Neural progenitor cell (in vitro differentiated cells): ENCODE measurements around the gene CST3. TPM values are rescaled to one million over a fixed set of nuclear protein-coding genes. Genes with fewer than 3 reads are reported as not detected.
"Not testable (repeated sequence)": the region's sequence is repeated elsewhere in the genome, so short reads cannot be mapped to it uniquely, and the experiment has no call there.

Source experiments
- DNase-seq: peaks from one replicate; pipeline ENCODE4 v3.0.0-alpha.2; 2016; ENCODE audit warnings: low spot score
- H2AFZ ChIP-seq: fragments of 200-600 bp; sonication (generic); replicated peaks from 2 replicates; pipeline ENCODE4 v1.6.1; 2016; ENCODE audit warnings: antibody characterized with exemption
- H3F3A ChIP-seq: fragments of 200-600 bp; sonication (generic); 2 replicates; pipeline ENCODE4 v1.6.1; 2016; ENCODE audit warnings: antibody characterized with exemption, low read depth
- H3K27ac ChIP-seq: fragments of 200-600 bp; sonication (generic); 2 replicates; pipeline ENCODE4 v1.5.1; 2016; ENCODE audit warnings: mild to moderate bottlenecking
- H3K27me3 ChIP-seq: fragments of 200-600 bp; sonication (generic); 2 replicates; pipeline ENCODE4 v1.6.1; 2016; ENCODE audit warnings: mild to moderate bottlenecking, moderate library complexity
- H3K36me3 ChIP-seq: fragments of 200-600 bp; sonication (generic); 2 replicates; pipeline ENCODE4 v1.5.1; 2016
- H3K4me1 ChIP-seq: fragments of 200-600 bp; sonication (generic); 2 replicates; pipeline ENCODE4 v1.6.1; 2016; ENCODE audit warnings: mixed run types
- H3K4me2 ChIP-seq: fragments of 200-600 bp; sonication (generic); 2 replicates; pipeline ENCODE4 v1.6.1; 2016
- H3K4me3 ChIP-seq: fragments of 200-600 bp; sonication (generic); 2 replicates; pipeline ENCODE4 v1.5.1; 2016
- H3K79me2 ChIP-seq: fragments of 200-600 bp; sonication (generic); 2 replicates; pipeline ENCODE4 v1.6.1; 2016; ENCODE audit warnings: low read depth
- H3K9ac ChIP-seq: fragments of 200-600 bp; sonication (generic); 2 replicates; pipeline ENCODE4 v1.6.1; 2016
- H3K9me3 ChIP-seq: fragments of 200-600 bp; sonication (generic); 2 replicates; pipeline ENCODE4 v1.5.1; 2016; ENCODE audit warnings: low read depth
- H4K20me1 ChIP-seq: fragments of 200-600 bp; sonication (generic); 2 replicates; pipeline ENCODE4 v1.6.1; 2016; ENCODE audit warnings: low read depth
- H3K27ac Mint-ChIP-seq: 3 replicates; pipeline ENCODE4 v1.8.0; 2021; ENCODE audit warnings: mixed read lengths
- H3K27me3 Mint-ChIP-seq: 2 replicates; pipeline ENCODE4 v1.8.0; 2022; ENCODE audit warnings: low read depth, mild to moderate bottlenecking, inconsistent platforms, moderate library complexity, mixed read lengths; ENCODE audit not compliant: insufficient read depth
- H3K36me3 Mint-ChIP-seq: 3 replicates; pipeline ENCODE4 v1.8.0; 2021; ENCODE audit warnings: mixed read lengths
- H3K4me1 Mint-ChIP-seq: 3 replicates; pipeline ENCODE4 v1.8.0; 2021; ENCODE audit warnings: mixed read lengths
- H3K4me3 Mint-ChIP-seq: 3 replicates; pipeline ENCODE4 v1.8.0; 2021; ENCODE audit warnings: mild to moderate bottlenecking, moderate library complexity, mixed read lengths
- H3K9me3 Mint-ChIP-seq: 3 replicates; pipeline ENCODE4 v1.8.0; 2020; ENCODE audit warnings: mixed read lengths
- CTCF ChIP-seq: fragments of 200-600 bp; sonication (generic); IDR thresholded peaks from 2 replicates; pipeline ENCODE4 v1.5.1; 2017; ENCODE audit warnings: antibody characterized with exemption, mild to moderate bottlenecking
- EZH2 ChIP-seq: fragments of 200-600 bp; sonication (generic); IDR thresholded peaks from 2 replicates; pipeline ENCODE4 v1.6.1; 2017; ENCODE audit warnings: antibody characterized with exemption, mild to moderate bottlenecking, moderate library complexity
- EZH2phosphoT487 ChIP-seq: fragments of 200-600 bp; sonication (generic); IDR thresholded peaks from 2 replicates; pipeline ENCODE4 v1.6.1; 2017; ENCODE audit warnings: antibody characterized with exemption
- total RNA-seq: library from RNA; depleted of rRNA; stranded (reverse); fragments of >200 nt; gene quantifications from 2 replicates; pipeline ENCODE4 v1.2.3, GENCODE V29; 2015; ENCODE audit warnings: low replicate concordance

Gene CST3
- total RNA-seq, 1 donor from 2014 or later: 20.8 TPM

- Mint-ChIP-seq H3K36me3 (peaks cover 4% of the 10 kb centered on the region), H3K9me3 (peaks cover 8% of the 10 kb centered on the region), H3K4me3 (no peak overlapping the region), H3K4me1 (peaks cover 12% of the 10 kb centered on the region), H3K27ac (no peak overlapping the region), H3K27me3 (peaks cover 4% of the 10 kb centered on the region)
- Histone ChIP-seq H3F3A (no peaks in the 10 kb centered on the region), H3K4me3 (no peak overlapping the region), H3K4me2 (no peak overlapping the region), H3K27me3 (no peaks in the 10 kb centered on the region), H3K9ac (no peak overlapping the region), H3K9me3 (no peaks in the 10 kb centered on the region), H3K27ac (no peak overlapping the region), H4K20me1 (no peaks in the 10 kb centered on the region), H3K79me2 (no peaks in the 10 kb centered on the region), H3K36me3 (no peaks in the 10 kb centered on the region), H3K4me1 (no peaks in the 10 kb centered on the region), H2AFZ (no peak overlapping the region)
- DNase-seq: no peak
- TF ChIP-seq EZH2: no peak
- TF ChIP-seq EZH2phosphoT487: no peak
- TF ChIP-seq CTCF: no peak
Measured at GRCh38 chr20:23624324-23624691, 13.4 kb downstream of the CST3 start.

- DNase-seq: no peak
Measured at GRCh38 chr20:23623666-23624323, 14.0 kb downstream of the CST3 start.

GRCh38 chr20:23622839-23623343 is 14.9 kb downstream of the CST3 start:
- no peaks in the 10 kb centered on the region for H3K4me1 ChIP-seq
- no peaks in the 10 kb centered on the region for H3K9me3 ChIP-seq
- no peak overlapping the region for H3K4me3 ChIP-seq
- DNase-seq: no peak
- Mint-ChIP-seq H3K9me3 (peaks cover 9% of the 10 kb centered on the region), H3K4me3 (no peak overlapping the region), H3K27me3 (peaks cover 6% of the 10 kb centered on the region), H3K27ac (no peak overlapping the region), H3K4me1 (peaks cover 7% of the 10 kb centered on the region), H3K36me3 (no peaks in the 10 kb centered on the region)
- no peaks in the 10 kb centered on the region for H3K27me3 ChIP-seq
- no peaks in the 10 kb centered on the region for H3K36me3 ChIP-seq
- TF ChIP-seq EZH2 (no peak), EZH2phosphoT487 (no peak), CTCF (no peak)
- H3K79me2 ChIP-seq: no peaks in the 10 kb centered on the region
- H4K20me1 ChIP-seq: no peaks in the 10 kb centered on the region
- no peak overlapping the region for H3K4me2 ChIP-seq
- no peak overlapping the region for H2AFZ ChIP-seq
- H3K27ac ChIP-seq: no peak overlapping the region
- no peaks in the 10 kb centered on the region for H3F3A ChIP-seq
- no peak overlapping the region for H3K9ac ChIP-seq

More at GRCh38 chr20:23623666-23624323, 14.0 kb downstream of the CST3 start:
- Mint-ChIP-seq H3K27ac (no peak overlapping the region), H3K36me3 (peaks cover 3% of the 10 kb centered on the region), H3K4me1 (peaks cover 9% of the 10 kb centered on the region), H3K4me3 (no peak overlapping the region), H3K27me3 (peaks cover 6% of the 10 kb centered on the region), H3K9me3 (peaks cover 8% of the 10 kb centered on the region)
- H3K27me3 ChIP-seq: no peaks in the 10 kb centered on the region
- H3K9me3 ChIP-seq: no peaks in the 10 kb centered on the region
- no peak overlapping the region for H3K4me2 ChIP-seq
- H2AFZ ChIP-seq: no peak overlapping the region
- H3K4me3 ChIP-seq: no peak overlapping the region
- TF ChIP-seq CTCF: no peak
- H4K20me1 ChIP-seq: no peaks in the 10 kb centered on the region
- H3K4me1 ChIP-seq: no peaks in the 10 kb centered on the region
- H3K9ac ChIP-seq: no peak overlapping the region
- H3K36me3 ChIP-seq: no peaks in the 10 kb centered on the region
- H3K79me2 ChIP-seq: no peaks in the 10 kb centered on the region
- H3F3A ChIP-seq: no peaks in the 10 kb centered on the region
- H3K27ac ChIP-seq: no peak overlapping the region

- not testable (repeated sequence) for H3K4me3 ChIP-seq, H3K27me3 ChIP-seq, DNase-seq, H4K20me1 ChIP-seq, H3K4me1 ChIP-seq, H3K9ac ChIP-seq, H3K9me3 Mint-ChIP-seq, H3K79me2 ChIP-seq, H2AFZ ChIP-seq, H3K36me3 ChIP-seq, H3K27ac Mint-ChIP-seq, H3K4me3 Mint-ChIP-seq, H3K27ac ChIP-seq, H3K9me3 ChIP-seq, H3K27me3 Mint-ChIP-seq, H3K4me2 ChIP-seq, H3F3A ChIP-seq, H3K4me1 Mint-ChIP-seq, H3K36me3 Mint-ChIP-seq
Measured at GRCh38 chr20:23622401-23622800, 15.4 kb downstream of the CST3 start.

GRCh38 chr20:23620670-23621386 is 16.9 kb downstream of the CST3 start:
- not testable (repeated sequence) for H4K20me1 ChIP-seq, H3K4me3 ChIP-seq, H3F3A ChIP-seq, H3K4me1 ChIP-seq, H3K27ac ChIP-seq, H3K9me3 ChIP-seq, H3K4me2 ChIP-seq, H3K4me3 Mint-ChIP-seq, H3K36me3 ChIP-seq, H3K27me3 Mint-ChIP-seq, H3K36me3 Mint-ChIP-seq, H3K9me3 Mint-ChIP-seq, H3K27ac Mint-ChIP-seq, DNase-seq, H3K9ac ChIP-seq, H3K27me3 ChIP-seq, H3K79me2 ChIP-seq, H3K4me1 Mint-ChIP-seq
- peak overlapping the region; percentile 76 for H2AFZ ChIP-seq
